HG03575 (cell line): ENCODE data around the gene PDE6A.

Experiments
- ATAC-seq: cut with Tn5 transposase; IDR thresholded peaks from one replicate; pipeline ENCODE4 v1.9.1; 2021; ENCODE audit not compliant: unreplicated experiment, insufficient number of reproducible peaks, low FRiP score; ENCODE audit errors: extremely low read depth

Gene PDE6A

GRCh38 chr5:149932445-149933350 is 11.9 kb downstream of the PDE6A start:
- ATAC-seq = no peak

DNA sequence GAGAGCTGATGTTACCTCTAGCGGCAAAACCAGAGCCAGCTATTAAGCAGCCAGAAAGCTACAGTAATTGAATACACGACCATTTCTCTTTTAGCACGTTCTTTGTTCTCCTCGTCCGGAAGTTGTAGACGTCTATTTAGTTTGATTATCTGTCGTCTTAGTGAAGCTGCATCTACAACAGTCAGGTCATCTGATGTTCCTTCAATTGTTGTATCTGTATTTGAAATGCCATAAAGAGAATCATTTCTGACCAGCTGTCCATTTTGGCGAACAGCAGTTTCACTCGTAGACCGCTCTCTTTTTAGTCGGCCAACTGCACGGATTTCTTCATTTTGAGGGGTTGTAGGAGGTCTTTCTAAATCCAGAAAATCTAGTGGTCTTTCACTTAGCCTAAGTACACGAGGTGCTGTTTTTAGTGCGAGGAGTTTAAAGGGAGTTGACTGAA is 12.6 kb downstream of the PDE6A start:
- no peak for ATAC-seq

DNA sequence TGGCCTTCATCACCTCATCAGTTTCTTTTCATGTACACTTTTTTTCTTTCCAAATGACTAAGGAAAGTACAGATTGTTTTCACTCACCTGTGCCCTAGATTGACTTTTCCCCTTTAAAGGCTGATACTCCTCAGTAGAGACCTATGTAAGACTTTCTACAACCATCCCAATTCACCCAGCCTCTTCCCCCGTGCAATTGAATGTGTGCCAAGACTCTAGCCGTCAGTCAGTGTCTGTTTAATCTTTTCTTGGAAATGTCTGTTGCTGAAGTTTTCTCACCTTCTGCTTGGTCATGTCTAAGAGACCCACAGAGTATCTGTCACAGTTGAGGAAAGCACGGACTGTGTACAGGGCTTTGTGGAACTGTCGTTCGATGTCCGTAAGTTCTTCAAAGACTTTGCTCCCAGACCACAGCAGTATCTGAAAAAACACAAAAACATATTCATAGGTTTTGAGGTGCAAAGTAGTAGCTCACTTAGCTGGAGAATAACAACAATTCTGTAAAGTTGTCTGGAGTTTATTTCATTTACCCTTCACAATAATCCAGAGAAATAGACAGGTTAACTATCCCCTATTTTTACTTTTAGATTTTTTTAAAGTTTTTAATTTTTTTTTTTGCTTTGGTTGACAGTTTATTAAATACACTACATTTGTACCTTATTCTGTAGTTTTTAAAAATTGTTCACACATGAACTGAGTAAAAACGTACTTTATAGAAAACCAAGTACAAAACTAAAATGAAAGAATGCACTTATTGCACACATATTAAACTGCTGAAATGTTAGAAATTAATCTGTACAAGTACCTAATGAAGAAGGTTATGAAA is 13.6 kb downstream of the PDE6A start:
- no peak for ATAC-seq

- ATAC-seq = no peak
These were observed 14.4 kb downstream of the PDE6A start for GRCh38 chr5:149930043-149930748.

GRCh38 chr5:149924486-149924885 is 20.1 kb downstream of the PDE6A start:
- no peak for ATAC-seq

DNA sequence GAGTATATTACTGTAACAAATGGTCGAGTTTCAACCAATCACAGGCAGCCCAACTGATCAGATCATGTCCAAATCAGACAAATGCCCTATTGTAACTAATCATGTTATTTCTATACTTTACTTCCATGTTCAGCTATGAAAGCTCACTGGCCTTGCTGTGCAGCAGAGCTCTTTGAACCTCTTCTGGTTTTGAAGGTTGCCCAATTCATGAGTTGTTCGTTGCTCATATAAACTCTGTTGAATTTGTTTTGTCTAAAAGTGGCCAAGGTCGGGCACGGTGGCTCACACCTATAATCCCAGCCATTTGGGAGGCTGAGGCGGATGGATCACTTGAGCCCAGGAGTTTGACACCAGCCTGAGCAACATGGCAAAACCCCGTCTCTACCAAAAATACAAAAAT is 21.6 kb downstream of the PDE6A start:
- ATAC-seq = no peak

DNA sequence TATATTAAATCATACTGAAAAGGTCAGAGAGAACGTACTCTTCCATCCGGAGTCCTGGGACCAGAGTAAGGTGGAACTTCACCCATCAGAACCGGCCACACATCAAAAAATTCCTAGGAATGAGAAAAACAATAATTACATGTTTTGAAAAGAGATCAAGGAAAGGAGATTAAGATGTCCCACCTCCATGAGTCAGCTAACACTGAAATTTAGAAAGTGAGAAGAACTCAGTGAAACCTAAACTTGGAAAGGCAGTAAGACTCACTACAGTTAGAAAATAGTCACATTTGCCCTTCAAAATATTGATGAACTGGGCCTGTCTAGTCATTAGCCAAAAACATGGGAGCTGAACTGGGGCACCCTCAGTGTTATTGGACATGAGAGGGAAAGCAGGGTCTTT is 23.0 kb downstream of the PDE6A start:
- ATAC-seq = no peak

GRCh38 chr5:149917073-149917676 is 27.4 kb downstream of the PDE6A start:
- ATAC-seq = no peak

GRCh38 chr5:149916334-149917072 is 28.1 kb downstream of the PDE6A start:
- ATAC-seq = no peak

DNA sequence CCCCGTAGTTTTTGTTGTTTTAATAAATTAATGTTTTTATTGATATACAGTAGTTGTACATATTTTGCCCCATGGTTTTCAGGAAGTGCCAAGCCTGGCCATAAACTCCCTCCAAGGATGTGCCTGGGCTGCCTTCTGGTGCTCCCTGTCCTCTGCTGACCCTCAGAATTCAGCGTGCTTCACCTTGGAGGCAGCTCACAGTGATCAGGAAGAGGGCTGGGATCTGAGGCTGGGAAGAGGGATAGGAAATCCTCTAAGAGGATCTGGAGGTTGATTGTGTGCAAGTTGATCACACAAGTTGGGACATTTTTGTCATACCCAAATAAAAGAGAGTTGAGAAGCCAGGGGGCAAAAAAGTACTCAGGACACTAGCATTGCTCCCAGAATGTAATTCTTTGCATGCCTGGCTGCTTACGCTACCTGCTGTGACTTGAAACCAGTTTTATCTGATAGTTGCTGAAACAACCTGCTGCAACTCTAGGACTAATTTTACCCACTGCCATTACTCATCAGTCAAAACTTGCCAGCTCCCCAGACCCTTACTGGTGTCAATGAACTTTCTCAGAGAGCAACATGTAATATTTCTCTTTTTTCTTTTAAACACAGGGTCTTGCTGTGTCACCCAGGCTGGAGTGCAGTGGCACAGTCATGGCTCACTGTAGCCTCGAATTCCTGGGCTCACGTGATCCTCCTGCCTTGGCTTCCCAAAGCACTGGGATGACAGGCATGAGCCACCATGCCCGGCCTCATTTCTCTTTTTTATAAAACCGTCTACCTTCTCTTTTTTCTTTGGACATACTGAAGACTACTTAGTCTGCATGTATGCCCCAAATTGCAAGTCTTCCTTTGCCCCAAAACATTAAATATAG is 29.0 kb downstream of the PDE6A start:
- ATAC-seq = no peak

DNA sequence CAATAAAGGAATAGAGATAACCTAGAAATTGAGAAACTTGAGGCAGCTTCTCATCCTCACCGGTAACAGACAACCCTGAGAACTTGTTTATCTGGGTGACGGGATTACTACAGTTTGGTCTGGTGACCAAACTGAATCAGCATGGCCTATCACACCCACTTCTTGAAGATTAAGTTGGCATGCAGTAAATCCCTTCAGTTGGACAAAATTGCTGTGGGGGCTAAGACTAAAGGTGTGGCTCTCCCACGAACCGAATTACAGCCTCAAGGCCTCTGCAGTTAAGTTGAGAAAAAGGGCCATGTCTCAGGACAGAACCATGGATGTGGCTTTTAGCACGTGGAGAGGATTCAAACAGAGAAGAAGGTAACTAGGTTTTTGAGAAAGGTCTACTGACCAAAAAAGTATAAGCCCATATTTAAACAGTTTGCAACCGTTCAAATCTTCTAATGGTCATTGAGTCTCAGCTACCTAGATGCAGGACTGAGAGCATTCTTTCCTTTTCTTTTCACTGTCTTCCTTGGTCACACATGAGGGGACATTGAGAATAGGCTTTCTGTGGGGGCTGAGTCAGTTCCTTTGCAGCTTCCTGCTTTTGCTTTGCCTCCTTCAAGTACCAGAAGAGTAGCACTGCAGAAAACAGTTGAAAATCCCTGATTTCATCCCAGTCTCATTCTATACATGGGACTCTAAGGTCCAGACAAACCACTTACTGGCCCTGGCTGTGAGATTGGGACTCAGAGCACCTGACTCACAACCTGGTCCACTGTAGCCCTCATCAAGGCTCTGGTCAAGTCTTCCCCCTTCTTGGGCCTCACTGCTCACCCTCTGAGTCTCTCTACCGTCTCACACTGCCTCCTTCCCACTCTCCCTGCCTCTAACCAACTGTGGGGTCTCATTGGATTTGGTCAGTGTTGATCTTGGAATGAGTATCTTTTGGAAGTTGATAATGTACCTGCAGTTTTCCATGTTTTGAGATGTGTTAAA is 30.9 kb downstream of the PDE6A start:
- no peak for ATAC-seq

DNA sequence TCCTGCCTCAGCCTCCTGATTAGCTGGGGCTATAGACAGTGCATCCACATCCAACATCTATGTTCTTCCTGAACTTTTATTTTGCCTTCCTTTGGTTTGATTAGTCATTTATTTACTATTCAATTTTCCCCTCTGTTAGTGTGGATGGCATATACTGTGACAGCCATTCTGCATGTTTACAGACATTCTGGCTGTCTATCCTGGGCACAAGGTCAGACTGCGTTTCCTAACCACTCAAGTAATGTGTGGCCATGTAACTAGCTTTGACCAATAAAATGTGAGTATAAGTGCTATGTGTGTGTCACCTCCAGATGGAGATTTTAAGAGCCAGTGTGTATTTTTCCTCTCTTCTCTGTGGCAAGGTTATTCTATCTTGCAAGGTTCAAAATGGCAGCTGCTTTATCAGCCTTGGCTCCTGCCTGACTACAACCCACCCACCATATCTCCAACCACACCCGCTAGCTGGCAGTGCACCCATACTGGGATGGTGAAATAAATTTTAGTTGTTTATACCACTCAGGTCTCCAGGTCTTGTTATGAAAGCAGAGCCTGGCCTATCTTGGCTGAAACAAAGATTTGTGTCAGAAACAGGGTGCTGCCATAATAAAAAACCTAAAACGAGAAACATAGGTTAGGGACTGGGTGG is 32.2 kb downstream of the PDE6A start:
- no peak for ATAC-seq

DNA sequence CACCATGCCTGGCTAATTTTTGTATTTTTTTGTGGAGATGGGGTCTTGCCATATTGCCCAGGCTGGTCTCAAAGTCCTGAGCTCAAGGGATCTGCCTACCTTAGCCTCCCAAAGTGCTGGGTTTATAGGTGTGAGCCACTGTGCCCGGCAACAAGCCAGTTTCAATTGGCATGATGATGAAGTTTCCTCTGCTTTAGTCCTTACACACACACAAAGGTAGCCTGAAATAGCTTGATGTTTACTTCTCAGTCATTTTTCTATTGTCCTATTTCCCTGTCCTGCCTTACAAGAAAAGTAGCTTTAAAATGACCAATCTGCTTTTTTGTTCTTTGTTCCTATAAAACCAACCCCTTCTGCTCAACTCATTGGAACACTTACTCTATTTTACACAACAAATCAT is 33.6 kb downstream of the PDE6A start:
- ATAC-seq = no peak

GRCh38 chr5:149907828-149908227 is 36.8 kb downstream of the PDE6A start:
- no peak for ATAC-seq

DNA sequence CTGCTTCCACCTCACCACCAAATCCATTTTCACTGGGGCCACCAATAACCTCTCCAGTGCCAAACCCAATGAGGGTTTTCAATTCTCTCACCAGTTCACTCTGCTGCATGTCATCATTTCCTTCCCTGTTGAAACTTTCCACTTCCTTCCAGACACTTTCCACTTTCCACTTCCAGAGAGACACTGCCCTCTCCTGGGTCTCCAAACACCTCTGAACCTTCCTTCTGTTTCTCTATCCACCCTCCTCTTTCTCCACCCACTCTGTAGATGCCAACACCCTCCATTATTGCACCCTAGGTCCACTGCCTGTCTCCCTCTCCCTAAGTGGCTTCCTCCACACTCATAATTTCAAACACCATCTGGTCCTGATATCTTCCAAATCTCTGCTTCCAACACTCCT is 39.6 kb downstream of the PDE6A start:
- no peak for ATAC-seq

- ATAC-seq = no peak
These were observed 40.2 kb downstream of the PDE6A start for GRCh38 chr5:149904293-149904886.
